Stimulated activated CD8-positive, alpha-beta memory T cell treated with anti-CD3 and anti-CD28 coated beads, Interleukin-15, amount 100 ng/mL, for 48 hours (primary cell): Measurements from ENCODE around the gene AP1M1.
A peak's percentile ranks its signal among the peaks of the same experiment; 100 is the strongest.

ENCODE experiments used
- DNase-seq, 2 donors: peaks; one replicate each; pipeline ENCODE4 v3.0.0-alpha.2; 2020; ENCODE audit warnings: low read depth in 2 of 2

Gene AP1M1

GRCh38 chr19:16232127-16232526 is 34.4 kb downstream of the AP1M1 start:
- no peak for DNase-seq

DNA sequence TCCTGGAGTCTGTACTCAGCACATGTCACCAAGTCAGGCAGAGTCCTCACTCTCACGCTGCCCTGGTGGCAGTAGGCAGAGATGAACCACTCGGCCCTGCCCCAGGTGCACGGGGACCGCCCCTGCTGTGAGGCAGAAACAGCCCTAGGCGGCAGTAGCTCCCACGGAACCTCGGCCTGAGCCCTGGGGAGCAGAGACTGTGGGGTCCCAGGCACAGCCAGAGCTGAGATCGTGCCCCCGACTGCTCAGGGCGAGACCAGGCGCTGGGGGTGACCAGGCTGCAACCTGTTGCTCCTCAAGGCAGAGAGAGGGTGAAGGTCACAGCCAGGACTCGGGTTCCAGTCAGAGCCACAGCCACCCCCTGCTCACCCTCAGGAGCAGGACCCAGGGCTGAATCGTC is 34.9 kb downstream of the AP1M1 start:
- DNase-seq, result no peak

DNA sequence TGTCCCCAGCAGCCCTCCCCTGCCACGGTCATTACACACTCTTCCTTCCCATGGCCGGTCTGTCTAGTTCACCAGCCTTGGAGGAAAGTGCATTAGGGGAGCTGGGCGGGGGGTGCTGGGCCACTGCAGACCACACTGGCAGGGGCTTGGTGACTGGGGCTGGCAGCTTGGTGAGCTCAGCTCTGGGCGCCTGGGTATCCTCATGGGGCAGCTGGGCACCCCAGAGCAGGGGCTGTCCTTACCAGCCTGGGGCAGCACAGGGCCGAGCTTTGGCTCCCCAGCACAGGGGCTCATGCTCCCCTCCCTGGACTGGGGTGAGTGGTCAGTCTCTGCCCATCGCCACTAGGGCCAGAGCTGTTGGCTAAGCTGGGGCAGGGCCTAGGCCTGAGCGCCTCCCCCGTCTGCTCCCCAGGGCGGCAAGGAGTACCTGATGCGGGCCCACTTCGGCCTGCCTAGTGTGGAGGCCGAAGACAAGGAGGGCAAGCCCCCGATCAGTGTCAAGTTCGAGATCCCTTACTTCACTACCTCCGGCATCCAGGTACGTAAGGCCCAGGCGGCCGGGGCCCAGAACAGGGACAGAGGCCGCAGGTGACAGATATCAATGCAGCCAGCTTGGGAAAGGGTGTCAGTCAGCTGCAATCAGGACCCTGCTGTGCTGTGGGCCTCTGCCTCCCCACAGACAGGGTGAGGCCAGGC is 35.5 kb downstream of the AP1M1 start:
- no peak for DNase-seq

- DNase-seq, result no peak
Observed at GRCh38 chr19:16233836-16234551, 36.3 kb downstream of the AP1M1 start.

- DNase-seq, result no peak
Observed at GRCh38 chr19:16234552-16235445, 37.1 kb downstream of the AP1M1 start.

- DNase-seq, result no peak
Observed at GRCh38 chr19:16235811-16236652, 38.3 kb downstream of the AP1M1 start.

DNA sequence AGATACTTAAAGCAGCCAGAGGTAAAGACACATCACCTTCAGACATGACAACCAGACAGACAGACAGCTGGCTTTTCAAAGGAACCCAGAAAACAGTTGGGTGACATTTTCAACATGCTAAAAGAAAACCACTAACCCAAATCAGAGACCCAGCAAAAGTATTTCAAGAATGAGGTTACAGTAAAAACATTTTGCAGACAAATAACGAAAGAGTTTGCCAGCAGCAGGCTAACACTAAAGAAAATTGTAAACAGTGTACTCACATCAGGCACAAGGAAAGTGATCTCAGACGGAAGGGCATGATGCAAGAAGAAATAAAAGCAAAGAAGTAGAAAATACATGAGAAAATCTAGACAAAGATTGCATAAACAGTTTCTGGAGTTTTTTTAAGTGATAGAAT is 46.4 kb downstream of the AP1M1 start:
- no peak for DNase-seq

GRCh38 chr19:16247353-16248182 is 49.9 kb downstream of the AP1M1 start:
- peak; percentile 67 to 73 for DNase-seq

DNA sequence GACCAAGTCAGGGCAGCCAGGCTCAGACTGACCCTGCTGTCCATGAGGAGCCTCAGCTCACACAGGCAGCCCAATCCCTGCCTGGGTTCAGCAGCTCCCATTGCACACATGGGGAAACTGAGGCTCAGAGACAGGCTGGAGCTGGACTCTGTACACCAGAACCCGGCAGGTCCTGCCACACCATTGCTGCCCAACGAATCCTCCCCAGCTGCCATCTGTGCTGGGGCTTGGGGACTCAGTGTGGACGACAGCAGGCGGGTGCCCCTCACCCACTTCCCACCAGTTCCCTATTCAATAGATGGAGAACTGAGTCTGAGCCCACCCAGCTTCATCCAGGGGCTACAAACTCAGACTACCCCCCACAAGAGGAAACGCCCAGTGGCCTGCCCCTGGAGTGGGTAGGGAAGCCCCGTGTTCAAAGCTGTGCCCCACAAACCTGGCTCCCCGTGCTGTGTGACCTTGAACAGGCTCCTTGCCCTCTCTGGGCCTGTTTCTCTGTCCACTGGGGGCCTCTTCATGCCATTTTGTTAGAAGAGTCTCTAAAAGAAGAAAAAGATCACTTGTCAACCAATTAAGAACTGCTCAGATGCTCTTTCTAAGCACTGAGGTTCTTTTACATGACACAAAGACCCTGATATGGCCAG is 50.8 kb downstream of the AP1M1 start:
- DNase-seq, result no peak

DNA sequence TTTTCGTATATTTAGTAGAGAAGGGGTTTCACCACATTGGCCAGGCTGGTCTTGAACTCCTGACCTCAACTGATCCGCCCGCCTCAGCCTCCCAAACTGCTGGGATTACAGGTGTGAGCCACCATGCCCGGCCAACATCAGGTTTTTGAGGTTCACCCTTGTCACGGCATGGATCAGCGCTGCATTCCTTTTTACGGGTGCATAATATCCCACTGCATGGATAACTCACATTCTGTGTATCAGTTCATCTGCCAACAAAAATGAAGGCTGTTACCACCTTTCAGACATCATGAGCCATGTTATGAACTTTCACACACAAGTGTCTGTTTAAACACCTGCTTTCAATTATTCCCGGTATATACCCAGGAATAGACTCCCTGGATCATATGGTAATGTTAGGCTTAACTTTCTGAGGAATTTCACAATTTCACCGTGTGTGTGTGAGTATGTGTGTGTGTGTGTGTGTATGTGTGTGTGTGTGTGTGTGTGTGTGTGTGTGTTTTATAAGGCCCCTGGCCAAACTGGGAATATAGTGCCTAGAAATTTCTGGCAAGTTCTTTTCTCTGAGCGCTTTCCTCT is 52.2 kb downstream of the AP1M1 start:
- DNase-seq, result no peak

- DNase-seq, result no peak
Observed at GRCh38 chr19:16252459-16253205, 54.9 kb downstream of the AP1M1 start.

DNA sequence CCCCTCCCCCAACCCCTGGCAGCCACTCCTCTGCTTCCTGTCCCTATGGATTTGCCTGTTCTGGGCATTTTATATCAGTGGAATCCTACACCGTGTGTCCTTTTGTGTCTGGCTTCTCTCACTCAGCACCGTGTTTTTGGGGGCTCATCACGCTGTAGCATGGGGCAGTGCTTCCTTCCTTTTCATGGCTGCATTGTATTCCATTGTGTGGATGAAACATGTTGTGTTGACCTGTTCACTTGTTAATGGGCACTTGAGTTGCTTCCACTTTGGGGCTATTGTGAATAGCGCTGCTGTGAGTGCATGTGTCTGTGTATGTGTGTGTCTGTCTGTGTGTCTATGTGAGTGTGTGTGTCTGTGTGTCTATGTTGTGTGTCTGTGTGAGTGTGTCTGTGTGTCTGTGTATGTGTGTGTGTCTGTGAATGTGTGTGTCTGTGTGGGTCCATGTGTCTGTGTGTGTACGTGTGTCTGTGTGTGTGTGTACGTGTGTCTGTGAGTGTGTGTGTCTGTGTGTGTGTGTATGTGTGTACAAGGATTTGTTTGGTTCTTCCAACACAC is 57.2 kb downstream of the AP1M1 start:
- DNase-seq, result no peak

- DNase-seq, result no peak
Observed at GRCh38 chr19:16257509-16258002, 59.8 kb downstream of the AP1M1 start.

GRCh38 chr19:16258440-16258903 is 60.8 kb downstream of the AP1M1 start:
- DNase-seq, result no peak

DNA sequence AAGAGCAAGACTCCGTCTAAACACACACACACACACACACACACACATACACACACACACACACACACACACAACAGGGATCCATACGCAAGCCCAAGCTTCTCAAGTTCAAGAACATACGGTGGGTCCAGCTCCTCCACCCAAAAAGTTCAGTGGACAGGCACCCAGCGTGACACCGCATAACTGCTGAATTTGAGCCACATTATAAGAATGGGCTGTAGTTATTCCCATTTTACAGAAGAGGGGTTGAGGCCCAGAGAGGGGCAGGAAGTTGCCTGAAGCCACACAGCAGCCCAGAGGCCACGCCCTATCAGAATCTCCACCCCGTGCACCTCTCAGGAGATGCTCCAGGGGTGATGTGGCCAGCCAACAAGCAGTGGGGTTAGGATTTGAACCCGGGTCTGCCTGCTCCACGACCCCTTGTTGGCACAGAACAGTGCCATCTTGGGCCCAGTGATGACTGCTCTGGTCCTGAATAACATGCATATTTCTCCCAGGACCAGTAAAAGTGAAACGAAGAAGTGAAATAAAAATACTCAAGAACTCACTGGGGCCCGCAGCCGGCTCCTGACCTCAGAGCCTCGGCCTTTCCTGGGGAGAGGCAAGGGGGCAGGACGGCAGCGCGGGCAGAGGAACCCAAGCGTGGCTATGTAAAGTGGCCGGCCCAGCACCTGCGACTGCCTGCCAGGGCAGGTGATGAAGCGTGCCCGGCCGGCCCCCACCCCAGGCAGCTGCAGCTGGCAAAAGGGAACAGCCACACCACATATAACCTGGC is 61.9 kb downstream of the AP1M1 start:
- no peak for DNase-seq

DNA sequence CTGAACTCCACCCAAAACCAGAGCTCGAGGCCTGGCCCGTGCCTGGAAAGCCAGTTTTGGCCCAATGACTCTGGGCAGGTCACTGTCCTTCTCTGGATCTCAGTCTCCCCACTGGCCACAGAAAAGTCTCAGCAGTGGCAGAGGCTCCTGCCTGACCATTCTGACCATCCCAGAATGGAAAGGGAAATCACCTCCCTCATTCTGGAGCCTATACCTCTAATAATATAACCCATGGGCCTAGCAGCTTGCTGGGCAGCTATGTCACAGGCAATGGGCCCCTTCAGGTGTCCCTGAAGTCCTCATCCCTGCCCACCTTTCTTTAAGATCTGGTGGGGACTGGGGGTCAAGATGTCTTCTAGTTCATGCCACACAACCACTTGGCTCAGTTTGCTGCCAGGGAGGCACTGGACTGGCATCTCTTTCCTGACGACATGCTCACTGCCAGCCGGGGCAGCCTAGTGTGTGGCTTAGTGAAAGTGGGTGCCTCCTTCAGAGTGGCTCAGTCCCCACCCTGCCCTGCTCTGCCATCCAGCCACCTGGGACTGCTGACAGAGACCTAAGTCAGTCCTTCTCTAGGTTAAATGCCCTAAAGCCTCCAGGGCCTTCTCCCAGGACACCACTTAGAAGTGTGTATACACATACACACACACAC is 62.6 kb downstream of the AP1M1 start:
- no peak for DNase-seq

DNA sequence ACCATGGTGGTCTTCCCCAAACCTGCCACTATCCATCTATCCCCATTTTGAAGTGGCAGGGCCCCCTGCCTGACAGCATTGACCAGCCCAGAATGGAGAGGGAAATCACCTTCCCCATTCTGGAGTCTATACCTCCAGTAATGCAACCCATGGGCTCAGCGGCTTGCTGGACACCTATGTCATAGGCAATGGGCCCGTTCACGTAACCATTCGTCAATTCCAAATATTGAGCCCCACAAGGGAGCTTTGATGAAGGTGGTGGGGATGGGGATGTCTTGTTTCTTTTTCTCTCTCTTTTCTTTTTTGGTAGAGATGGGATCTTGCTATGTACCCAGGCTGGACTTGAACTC is 63.1 kb downstream of the AP1M1 start:
- DNase-seq, result no peak
